Testis (tissue), 3 donors: ENCODE measurements around the gene MYG1. TPM values are rescaled to one million over a fixed set of nuclear protein-coding genes. Genes with fewer than 3 reads are reported as not detected.

Experiments used
- DNase-seq: peaks from one replicate; pipeline ENCODE4 v3.0.0-alpha.2; 2019
- H3K27ac ChIP-seq, 2 donors: fragments of 200-600 bp; sonication (generic); one replicate each; pipeline ENCODE4 v1.5.1; 2019
- H3K27me3 ChIP-seq: fragments of 200-600 bp; sonication (generic); one replicate; pipeline ENCODE4 v1.5.1; 2019
- H3K36me3 ChIP-seq: fragments of 200-600 bp; sonication (generic); one replicate; pipeline ENCODE4 v1.5.1; 2017; ENCODE audit warnings: low read depth; ENCODE audit errors: missing control alignments
- H3K4me1 ChIP-seq: fragments of 200-600 bp; sonication (generic); one replicate; pipeline ENCODE4 v1.5.1; 2019
- H3K4me3 ChIP-seq, 2 donors: fragments of 200-600 bp; sonication (generic); one replicate each; pipeline ENCODE4 v1.5.1; 2017 to 2019
- H3K9me3 ChIP-seq: fragments of 200-600 bp; sonication (generic); one replicate; pipeline ENCODE4 v1.5.1; 2017
- POLR2A ChIP-seq: fragments of 450-650 bp; IDR thresholded peaks from one replicate; pipeline ENCODE4 v1.6.1; 2017; ENCODE audit warnings: antibody characterized with exemption, mild to moderate bottlenecking, moderate library complexity
- WGBS, 2 donors: methylation state at CpG; one replicate each; pipeline ENCODE4 v1.1.5; 2018; 5-methylcytosine and 5-hydroxymethylcytosine counted together
- intact Hi-C: fragments of 100-400 bp; cut with DNase I; formaldehyde crosslinking; loops from one replicate; pipeline ENCODE4 v1.15.1; 2023; ENCODE audit warnings: low total_unique reads
- polyA plus RNA-seq: library from polyadenylated mRNA; stranded (reverse); fragments of 350-450 nt; fragmentation: Illumina TruSeq; extraction: RNeasy Lipid Tissue Mini Kit (QIAGEN cat#74804); gene quantifications from one replicate; pipeline ENCODE4 v1.2.3, GENCODE V29; 2014; ENCODE audit warnings: low read depth, low replicate concordance; ENCODE audit not compliant: insufficient read depth
- total RNA-seq, 2 donors: library from RNA; depleted of rRNA; stranded (reverse); fragments of >200 nt; gene quantifications; one replicate each; pipeline ENCODE4 v1.2.3, GENCODE V29; 2016
- TF ChIP-seq, protein P1 (sequence below), 3 experiments: fragments of 450-650 bp in 2 of 3; fragments of 200-600 bp in 1 of 3; sonication (generic) in 1 of 3; IDR thresholded peaks; one replicate each; pipeline ENCODE4 v1.5.1; 2016 to 2019; ENCODE audit warnings: antibody characterized with exemption in 3 of 3, mild to moderate bottlenecking in 2 of 3, moderate library complexity in 1 of 3

The MYG1 gene
- total and polyA plus RNA-seq, 3 donors from 2014 or later: 106 to 287 (median 117) TPM

DNA sequence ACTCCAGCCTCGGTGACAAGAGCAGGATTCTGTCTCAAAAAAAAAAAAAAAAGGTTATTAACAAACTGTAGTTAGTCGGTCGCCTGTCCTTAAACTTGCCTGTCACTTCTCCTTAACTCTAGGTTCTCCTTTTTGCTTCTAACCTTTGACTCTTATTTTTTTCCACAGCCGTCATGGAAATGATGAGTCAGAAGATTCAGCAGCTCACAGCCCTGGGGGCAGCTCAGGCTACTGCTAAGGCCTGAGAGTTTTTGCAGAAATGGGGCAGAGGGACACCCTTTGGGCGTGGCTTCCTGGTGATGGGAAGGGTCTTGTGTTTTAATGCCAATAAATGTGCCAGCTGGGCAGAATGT, 418 bp upstream of the MYG1 start:
- H3K4me3 ChIP-seq: peak overlapping the region in 1 of 2 donors; percentile 87
- WGBS, 2 donors: 38 to 58% methylated on average over 5 of the region's 5 CpGs
- no peaks in the 10 kb centered on the region for H3K36me3 ChIP-seq
- no peak for DNase-seq
- peak overlapping the region in 1 of 2 donors; percentile 21 for H3K27ac ChIP-seq
- intact Hi-C loops: no loop called here
- H3K9me3 ChIP-seq: no peaks in the 10 kb centered on the region
- TF ChIP-seq POLR2A: no peak
- TF ChIP-seq, protein P1, sequence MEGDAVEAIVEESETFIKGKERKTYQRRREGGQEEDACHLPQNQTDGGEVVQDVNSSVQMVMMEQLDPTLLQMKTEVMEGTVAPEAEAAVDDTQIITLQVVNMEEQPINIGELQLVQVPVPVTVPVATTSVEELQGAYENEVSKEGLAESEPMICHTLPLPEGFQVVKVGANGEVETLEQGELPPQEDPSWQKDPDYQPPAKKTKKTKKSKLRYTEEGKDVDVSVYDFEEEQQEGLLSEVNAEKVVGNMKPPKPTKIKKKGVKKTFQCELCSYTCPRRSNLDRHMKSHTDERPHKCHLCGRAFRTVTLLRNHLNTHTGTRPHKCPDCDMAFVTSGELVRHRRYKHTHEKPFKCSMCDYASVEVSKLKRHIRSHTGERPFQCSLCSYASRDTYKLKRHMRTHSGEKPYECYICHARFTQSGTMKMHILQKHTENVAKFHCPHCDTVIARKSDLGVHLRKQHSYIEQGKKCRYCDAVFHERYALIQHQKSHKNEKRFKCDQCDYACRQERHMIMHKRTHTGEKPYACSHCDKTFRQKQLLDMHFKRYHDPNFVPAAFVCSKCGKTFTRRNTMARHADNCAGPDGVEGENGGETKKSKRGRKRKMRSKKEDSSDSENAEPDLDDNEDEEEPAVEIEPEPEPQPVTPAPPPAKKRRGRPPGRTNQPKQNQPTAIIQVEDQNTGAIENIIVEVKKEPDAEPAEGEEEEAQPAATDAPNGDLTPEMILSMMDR (IDR thresholded peaks at IDR 0.05): no peak
- no peaks in the 10 kb centered on the region for H3K27me3 ChIP-seq
- H3K4me1 ChIP-seq: peaks cover 22% of the 10 kb centered on the region

DNA sequence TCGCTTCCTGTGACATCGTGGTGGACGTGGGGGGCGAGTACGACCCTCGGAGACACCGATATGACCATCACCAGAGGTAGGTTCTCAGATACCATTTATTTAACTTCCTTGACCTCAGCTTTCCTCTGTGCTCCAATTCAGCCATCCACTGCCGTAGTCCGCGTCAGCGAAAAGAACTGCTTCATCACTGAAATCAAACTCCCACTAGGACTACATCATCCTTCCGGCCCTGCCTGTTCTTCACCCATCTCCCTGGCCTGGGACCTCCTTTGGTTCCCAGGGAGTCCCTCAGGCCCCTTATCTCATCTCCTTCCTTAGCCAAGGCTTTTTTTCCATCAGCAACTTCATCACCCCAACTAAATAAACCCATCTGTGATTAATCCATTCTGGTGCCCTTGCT, 692 bp downstream of the MYG1 start:
- H3K27me3 ChIP-seq: no peaks in the 10 kb centered on the region
- 0% methylated on average over 12 of the region's 12 CpGs for WGBS, 2 donors
- H3K27ac ChIP-seq: peak overlapping the region in 1 of 2 donors; percentile 50
- peaks cover 22% of the 10 kb centered on the region for H3K4me1 ChIP-seq
- intact Hi-C loops: no loop called here
- H3K36me3 ChIP-seq: no peaks in the 10 kb centered on the region
- H3K9me3 ChIP-seq: no peaks in the 10 kb centered on the region
- DNase-seq: no peak
- TF ChIP-seq, protein P1 (IDR thresholded peaks at IDR 0.05): no peak
- no peak for TF ChIP-seq POLR2A
- H3K4me3 ChIP-seq: peak overlapping the region; percentile 72 to 87

- Histone ChIP-seq H3K4me1 (peaks cover 14% of the 10 kb centered on the region), H3K9me3 (no peaks in the 10 kb centered on the region), H3K4me3 (no peak overlapping the region), H3K27me3 (no peaks in the 10 kb centered on the region), H3K27ac (no peak overlapping the region), H3K36me3 (no peaks in the 10 kb centered on the region)
- WGBS, 2 donors: 70 to 88% methylated on average over 2 to 5 of the region's 5 CpGs
- no peak for TF ChIP-seq POLR2A
- TF ChIP-seq, protein P1 (IDR thresholded peaks at IDR 0.05): no peak
- DNase-seq: no peak
- intact Hi-C loops: no loop called here
These were observed 3.4 kb downstream of the MYG1 start for GRCh38 chr12:53302903-53303302.

GRCh38 chr12:53306826-53307225, 7.3 kb downstream of the MYG1 start:
- no peak overlapping the region for H3K27ac ChIP-seq
- H3K4me3 ChIP-seq: no peak overlapping the region
- no peaks in the 10 kb centered on the region for H3K9me3 ChIP-seq
- H3K27me3 ChIP-seq: no peaks in the 10 kb centered on the region
- no peak for DNase-seq
- H3K4me1 ChIP-seq: no peaks in the 10 kb centered on the region
- TF ChIP-seq, protein P1 (IDR thresholded peaks at IDR 0.05): no peak
- TF ChIP-seq POLR2A: no peak
- no peaks in the 10 kb centered on the region for H3K36me3 ChIP-seq
- 92 to 95% methylated on average over 10 of the region's 10 CpGs for WGBS, 2 donors
- intact Hi-C loops: no loop called here

DNA sequence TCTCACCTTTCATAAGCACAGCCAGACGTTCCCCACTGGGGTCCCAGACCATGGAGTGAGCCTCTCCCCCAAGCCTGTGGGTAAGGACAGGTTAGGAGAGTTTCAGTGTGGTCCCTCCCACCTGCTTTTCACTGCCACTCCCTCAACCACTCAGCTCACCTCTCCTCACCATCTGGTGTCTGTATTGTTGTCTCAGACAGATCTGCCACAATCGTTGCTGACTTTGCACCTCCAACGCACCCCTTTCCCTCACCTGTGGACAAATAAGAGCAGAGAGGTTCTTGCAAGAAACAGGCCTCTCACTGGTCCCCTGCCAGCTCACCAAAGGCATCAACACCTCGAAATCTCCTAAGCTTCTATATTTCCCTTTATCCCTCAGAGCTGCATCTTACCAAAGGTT, 8.8 kb downstream of the MYG1 start:
- no peak for DNase-seq
- no peak for TF ChIP-seq POLR2A
- TF ChIP-seq, protein P1 (IDR thresholded peaks at IDR 0.05): no peak

More for the DNA sequence above, 8.8 kb downstream of the MYG1 start:
- Histone ChIP-seq H3K9me3 (no peaks in the 10 kb centered on the region), H3K27me3 (no peaks in the 10 kb centered on the region), H3K4me1 (no peaks in the 10 kb centered on the region), H3K4me3 (no peak overlapping the region), H3K36me3 (no peaks in the 10 kb centered on the region), H3K27ac (no peak overlapping the region)
- WGBS, 2 donors: 73 to 86% methylated on average over 4 of the region's 4 CpGs
- intact Hi-C loops: no loop called here
